GM21717 (cell line): ENCODE measurements around the gene SH2B3.

Experiments
- ATAC-seq: cut with Tn5 transposase; IDR thresholded peaks from one replicate; pipeline ENCODE4 v1.9.1; 2021; ENCODE audit warnings: mild to moderate bottlenecking, moderate library complexity; ENCODE audit not compliant: unreplicated experiment

Gene SH2B3

GRCh38 chr12:111408686-111409402, 3.1 kb downstream of the SH2B3 start:
- no peak for ATAC-seq

- ATAC-seq = no peak
Measured at GRCh38 chr12:111409403-111409779, 3.7 kb downstream of the SH2B3 start.

GRCh38 chr12:111409780-111410430, 4.2 kb downstream of the SH2B3 start:
- ATAC-seq = no peak

- ATAC-seq = no peak
Measured at GRCh38 chr12:111410431-111411184, 4.9 kb downstream of the SH2B3 start.

GRCh38 chr12:111411185-111411764, 5.6 kb downstream of the SH2B3 start:
- no peak for ATAC-seq

- no peak for ATAC-seq
Measured at GRCh38 chr12:111412007-111412829, 6.5 kb downstream of the SH2B3 start.

- ATAC-seq = no peak
Measured at GRCh38 chr12:111412830-111413441, 7.2 kb downstream of the SH2B3 start.

GRCh38 chr12:111413442-111414086, 7.8 kb downstream of the SH2B3 start:
- ATAC-seq = no peak

- no peak for ATAC-seq
Measured at GRCh38 chr12:111414711-111415252, 9.1 kb downstream of the SH2B3 start.

- no peak for ATAC-seq
Measured at GRCh38 chr12:111417290-111417689, 11.6 kb downstream of the SH2B3 start.

- no peak for ATAC-seq
Measured at GRCh38 chr12:111417784-111418593, 12.3 kb downstream of the SH2B3 start.

- no peak for ATAC-seq
Measured at GRCh38 chr12:111418594-111418880, 12.8 kb downstream of the SH2B3 start.

GRCh38 chr12:111419784-111420183, 14.1 kb downstream of the SH2B3 start:
- ATAC-seq = no peak

- no peak for ATAC-seq
Measured at GRCh38 chr12:111420494-111420893, 14.8 kb downstream of the SH2B3 start.

- no peak for ATAC-seq
Measured at GRCh38 chr12:111424189-111424792, 18.6 kb downstream of the SH2B3 start.

GRCh38 chr12:111424793-111425251, 19.1 kb downstream of the SH2B3 start:
- no peak for ATAC-seq

- no peak for ATAC-seq
Measured at GRCh38 chr12:111425655-111426054, 19.9 kb downstream of the SH2B3 start.
